ENCODE data around the gene SPDYC. TPM values are rescaled to one million over a fixed set of nuclear protein-coding genes. Genes with fewer than 3 reads are reported as not detected.

SPDYC gene
- total and polyA plus RNA-seq, 2 of the 13 experiments (the other 11 are each of a cell fraction or from before 2014, with no cell fraction given): 0.15 to 0.33 TPM

DNA sequence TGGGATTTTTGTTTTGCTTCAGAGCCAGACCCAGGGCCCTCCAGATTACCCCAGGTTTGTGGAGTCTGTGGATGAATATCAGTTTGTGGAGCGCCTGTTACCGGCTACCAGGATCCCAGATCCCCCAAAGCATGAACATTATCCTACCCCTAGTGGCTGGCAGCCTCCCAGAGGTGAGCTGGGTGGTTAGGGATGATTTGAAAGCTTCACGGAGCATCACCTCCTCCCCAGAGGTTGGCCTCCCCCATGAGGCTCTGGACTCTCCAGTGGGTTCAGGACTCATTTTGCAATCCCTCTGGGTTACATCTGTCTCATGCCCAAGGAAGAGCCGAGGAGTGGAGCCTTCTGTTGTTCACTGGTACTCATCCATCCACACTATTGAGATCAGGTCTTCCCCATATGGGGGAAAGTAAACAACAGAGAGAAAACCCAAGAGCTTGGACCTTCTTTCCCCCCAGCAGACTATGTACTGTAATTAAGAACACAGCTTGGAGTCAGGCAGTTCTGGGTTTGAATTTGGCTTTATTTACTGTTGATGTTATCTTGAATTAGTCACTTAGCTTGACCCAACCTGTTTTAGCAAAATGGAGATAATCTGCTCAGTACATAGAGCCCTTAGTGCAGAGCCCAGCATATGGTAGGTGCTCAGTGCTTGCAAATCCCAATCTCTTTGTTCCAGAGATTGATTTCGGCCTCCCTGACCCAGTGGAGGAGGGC is 45.4 kb upstream of the SPDYC start (continued):
- TF ChIP-seq, protein P1, sequence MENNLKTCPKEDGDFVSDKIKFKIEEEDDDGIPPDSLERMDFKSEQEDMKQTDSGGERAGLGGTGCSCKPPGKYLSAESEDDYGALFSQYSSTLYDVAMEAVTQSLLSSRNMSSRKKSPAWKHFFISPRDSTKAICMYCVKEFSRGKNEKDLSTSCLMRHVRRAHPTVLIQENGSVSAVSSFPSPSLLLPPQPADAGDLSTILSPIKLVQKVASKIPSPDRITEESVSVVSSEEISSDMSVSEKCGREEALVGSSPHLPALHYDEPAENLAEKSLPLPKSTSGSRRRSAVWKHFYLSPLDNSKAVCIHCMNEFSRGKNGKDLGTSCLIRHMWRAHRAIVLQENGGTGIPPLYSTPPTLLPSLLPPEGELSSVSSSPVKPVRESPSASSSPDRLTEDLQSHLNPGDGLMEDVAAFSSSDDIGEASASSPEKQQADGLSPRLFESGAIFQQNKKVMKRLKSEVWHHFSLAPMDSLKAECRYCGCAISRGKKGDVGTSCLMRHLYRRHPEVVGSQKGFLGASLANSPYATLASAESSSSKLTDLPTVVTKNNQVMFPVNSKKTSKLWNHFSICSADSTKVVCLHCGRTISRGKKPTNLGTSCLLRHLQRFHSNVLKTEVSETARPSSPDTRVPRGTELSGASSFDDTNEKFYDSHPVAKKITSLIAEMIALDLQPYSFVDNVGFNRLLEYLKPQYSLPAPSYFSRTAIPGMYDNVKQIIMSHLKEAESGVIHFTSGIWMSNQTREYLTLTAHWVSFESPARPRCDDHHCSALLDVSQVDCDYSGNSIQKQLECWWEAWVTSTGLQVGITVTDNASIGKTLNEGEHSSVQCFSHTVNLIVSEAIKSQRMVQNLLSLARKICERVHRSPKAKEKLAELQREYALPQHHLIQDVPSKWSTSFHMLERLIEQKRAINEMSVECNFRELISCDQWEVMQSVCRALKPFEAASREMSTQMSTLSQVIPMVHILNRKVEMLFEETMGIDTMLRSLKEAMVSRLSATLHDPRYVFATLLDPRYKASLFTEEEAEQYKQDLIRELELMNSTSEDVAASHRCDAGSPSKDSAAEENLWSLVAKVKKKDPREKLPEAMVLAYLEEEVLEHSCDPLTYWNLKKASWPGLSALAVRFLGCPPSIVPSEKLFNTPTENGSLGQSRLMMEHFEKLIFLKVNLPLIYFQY (CRISPR knock-in tag; IDR thresholded peaks at IDR 0.05; ENCODE audit: borderline replicate concordance): no peak
- TF ChIP-seq CCAR2 (optimal IDR thresholded peaks at IDR 0.05; ENCODE audit: low read depth, low read length) (no peak), ZNF777 (CRISPR knock-in tag; IDR thresholded peaks at IDR 0.05) (no peak), ZNF703 (CRISPR knock-in tag; IDR thresholded peaks at IDR 0.05; ENCODE audit: borderline replicate concordance) (no peak), ZNF672 (CRISPR knock-in tag; IDR thresholded peaks at IDR 0.05) (no peak)
- TF ChIP-seq, protein P2, sequence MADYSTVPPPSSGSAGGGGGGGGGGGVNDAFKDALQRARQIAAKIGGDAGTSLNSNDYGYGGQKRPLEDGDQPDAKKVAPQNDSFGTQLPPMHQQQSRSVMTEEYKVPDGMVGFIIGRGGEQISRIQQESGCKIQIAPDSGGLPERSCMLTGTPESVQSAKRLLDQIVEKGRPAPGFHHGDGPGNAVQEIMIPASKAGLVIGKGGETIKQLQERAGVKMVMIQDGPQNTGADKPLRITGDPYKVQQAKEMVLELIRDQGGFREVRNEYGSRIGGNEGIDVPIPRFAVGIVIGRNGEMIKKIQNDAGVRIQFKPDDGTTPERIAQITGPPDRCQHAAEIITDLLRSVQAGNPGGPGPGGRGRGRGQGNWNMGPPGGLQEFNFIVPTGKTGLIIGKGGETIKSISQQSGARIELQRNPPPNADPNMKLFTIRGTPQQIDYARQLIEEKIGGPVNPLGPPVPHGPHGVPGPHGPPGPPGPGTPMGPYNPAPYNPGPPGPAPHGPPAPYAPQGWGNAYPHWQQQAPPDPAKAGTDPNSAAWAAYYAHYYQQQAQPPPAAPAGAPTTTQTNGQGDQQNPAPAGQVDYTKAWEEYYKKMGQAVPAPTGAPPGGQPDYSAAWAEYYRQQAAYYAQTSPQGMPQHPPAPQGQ (CRISPR knock-in tag; IDR thresholded peaks at IDR 0.05; ENCODE audit: borderline replicate concordance): no peak
- TF ChIP-seq, protein P3, sequence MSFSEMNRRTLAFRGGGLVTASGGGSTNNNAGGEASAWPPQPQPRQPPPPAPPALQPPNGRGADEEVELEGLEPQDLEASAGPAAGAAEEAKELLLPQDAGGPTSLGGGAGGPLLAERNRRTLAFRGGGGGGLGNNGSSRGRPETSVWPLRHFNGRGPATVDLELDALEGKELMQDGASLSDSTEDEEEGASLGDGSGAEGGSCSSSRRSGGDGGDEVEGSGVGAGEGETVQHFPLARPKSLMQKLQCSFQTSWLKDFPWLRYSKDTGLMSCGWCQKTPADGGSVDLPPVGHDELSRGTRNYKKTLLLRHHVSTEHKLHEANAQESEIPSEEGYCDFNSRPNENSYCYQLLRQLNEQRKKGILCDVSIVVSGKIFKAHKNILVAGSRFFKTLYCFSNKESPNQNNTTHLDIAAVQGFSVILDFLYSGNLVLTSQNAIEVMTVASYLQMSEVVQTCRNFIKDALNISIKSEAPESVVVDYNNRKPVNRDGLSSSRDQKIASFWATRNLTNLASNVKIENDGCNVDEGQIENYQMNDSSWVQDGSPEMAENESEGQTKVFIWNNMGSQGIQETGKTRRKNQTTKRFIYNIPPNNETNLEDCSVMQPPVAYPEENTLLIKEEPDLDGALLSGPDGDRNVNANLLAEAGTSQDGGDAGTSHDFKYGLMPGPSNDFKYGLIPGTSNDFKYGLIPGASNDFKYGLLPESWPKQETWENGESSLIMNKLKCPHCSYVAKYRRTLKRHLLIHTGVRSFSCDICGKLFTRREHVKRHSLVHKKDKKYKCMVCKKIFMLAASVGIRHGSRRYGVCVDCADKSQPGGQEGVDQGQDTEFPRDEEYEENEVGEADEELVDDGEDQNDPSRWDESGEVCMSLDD (CRISPR knock-in tag; IDR thresholded peaks at IDR 0.05; ENCODE audit: borderline replicate concordance): no peak

All from HepG2 (cell line).